GM12878 (cell line): ENCODE data around the gene SENP3. TPM values are rescaled to one million over a fixed set of nuclear protein-coding genes. Genes with fewer than 3 reads are reported as not detected.

Experiments used
- CBFB ChIP-seq: IDR thresholded peaks from 2 replicates; pipeline ENCODE4 v1.6.1; 2016; ENCODE audit warnings: antibody characterized with exemption, low read depth
- E2F8 ChIP-seq: fragments of 450-650 bp; IDR thresholded peaks from 2 replicates; pipeline ENCODE4 v1.6.1; 2018; ENCODE audit warnings: mild to moderate bottlenecking, low read depth, moderate library complexity; ENCODE audit not compliant: partially characterized antibody
- HDAC2 ChIP-seq: fragments of 200-600 bp; sonication (generic); IDR thresholded peaks from 2 replicates; pipeline ENCODE4 v1.6.1; 2017
- HDGF ChIP-seq: fragments of 450-650 bp; IDR thresholded peaks from 2 replicates; pipeline ENCODE4 v1.6.1; 2016; ENCODE audit warnings: antibody characterized with exemption
- KAT2A ChIP-seq: conservative IDR thresholded peaks from 2 replicates; pipeline ENCODE4 v1.6.1; 2011; ENCODE audit warnings: low read depth, low read length; ENCODE audit not compliant: control insufficient read depth
- NBN ChIP-seq: fragments of 450-650 bp; IDR thresholded peaks from 2 replicates; pipeline ENCODE4 v1.6.1; 2016
- RUNX3 ChIP-seq: IDR thresholded peaks from 2 replicates; pipeline ENCODE4 v1.6.1; 2012; ENCODE audit warnings: low read length, inconsistent platforms
- SIN3A ChIP-seq: IDR thresholded peaks from 2 replicates; pipeline ENCODE4 v1.6.1; 2012; ENCODE audit warnings: low read depth, low read length, improper control_type of control experiment
- SIX5 ChIP-seq: IDR thresholded peaks from 2 replicates; pipeline ENCODE4 v1.6.1; 2011; ENCODE audit warnings: mild to moderate bottlenecking, low read depth, low read length, moderate library complexity; ENCODE audit not compliant: severe bottlenecking
- SMAD5 ChIP-seq: IDR thresholded peaks from 2 replicates; pipeline ENCODE4 v1.6.1; 2016; ENCODE audit warnings: antibody characterized with exemption, low read depth
- SP1 ChIP-seq: IDR thresholded peaks from one replicate; pipeline ENCODE4 v1.6.1; 2011; ENCODE audit warnings: low read depth, low read length
- SREBF1 ChIP-seq: IDR thresholded peaks from 2 replicates; pipeline ENCODE4 v1.6.1; 2012; ENCODE audit warnings: mild to moderate bottlenecking, low read length
- SRF ChIP-seq, 2 experiments: IDR thresholded peaks; 2 replicates each; pipeline ENCODE4 v1.6.1; 2011; ENCODE audit warnings: low read depth in 2 of 2, low read length in 2 of 2, mild to moderate bottlenecking in 1 of 2, moderate library complexity in 1 of 2
- ZBTB40 ChIP-seq: fragments of 450-650 bp; IDR thresholded peaks from 2 replicates; pipeline ENCODE4 v1.6.1; 2016; ENCODE audit warnings: mild to moderate bottlenecking, moderate library complexity, borderline replicate concordance
- ZNF24 ChIP-seq: fragments of 450-650 bp; IDR thresholded peaks from 2 replicates; pipeline ENCODE4 v1.6.1; 2017; ENCODE audit warnings: antibody characterized with exemption, mild to moderate bottlenecking
- polyA plus RNA-seq, 11 experiments: library from polyadenylated mRNA; depleted of rRNA in 4 of 11; unstranded in 6 of 11; stranded (reverse) in 5 of 11; fragments of >200 nt; fragmentation: Nextera tagmentation in 4 of 11; fragmentation: Illumina TruSeq in 1 of 11; extraction: Ambion mirVana in 4 of 11; extraction: Trizol in 1 of 11; gene quantifications; 1 replicate in 1 of 11; 2 replicates in 10 of 11; pipeline versions ENCODE4 v1.2.1 to v1.2.3, GENCODE V29; 2011 to 2016; ENCODE audit warnings: inconsistent platforms in 2 of 11, missing spikeins in 2 of 11, low read depth in 1 of 11
- total RNA-seq, 4 experiments: library from RNA; depleted of rRNA in 3 of 4; stranded (reverse); fragments of >200 nt in 3 of 4; fragmentation: Illumina TruSeq in 1 of 4; extraction: Trizol in 1 of 4; gene quantifications; 2 replicates each; pipeline versions ENCODE4 v1.2.1 to v1.2.3, GENCODE V29; 2013 to 2021
- TF ChIP-seq, protein P1 (sequence below): fragments of 450-650 bp; IDR thresholded peaks from 2 replicates; pipeline ENCODE4 v1.6.1; 2017; ENCODE audit warnings: mild to moderate bottlenecking
- TF ChIP-seq, protein P2 (sequence below): fragments of 450-650 bp; formaldehyde crosslinking; IDR thresholded peaks from 2 replicates; pipeline ENCODE4 v1.4.0; 2020; ENCODE audit warnings: mild to moderate bottlenecking, moderate library complexity

The SENP3 gene
- total and polyA plus RNA-seq, 10 of the 15 experiments (the other 5 are each of a cell fraction or from before 2014, with no cell fraction given): 1.8 to 113 (median 72.3) TPM

DNA sequence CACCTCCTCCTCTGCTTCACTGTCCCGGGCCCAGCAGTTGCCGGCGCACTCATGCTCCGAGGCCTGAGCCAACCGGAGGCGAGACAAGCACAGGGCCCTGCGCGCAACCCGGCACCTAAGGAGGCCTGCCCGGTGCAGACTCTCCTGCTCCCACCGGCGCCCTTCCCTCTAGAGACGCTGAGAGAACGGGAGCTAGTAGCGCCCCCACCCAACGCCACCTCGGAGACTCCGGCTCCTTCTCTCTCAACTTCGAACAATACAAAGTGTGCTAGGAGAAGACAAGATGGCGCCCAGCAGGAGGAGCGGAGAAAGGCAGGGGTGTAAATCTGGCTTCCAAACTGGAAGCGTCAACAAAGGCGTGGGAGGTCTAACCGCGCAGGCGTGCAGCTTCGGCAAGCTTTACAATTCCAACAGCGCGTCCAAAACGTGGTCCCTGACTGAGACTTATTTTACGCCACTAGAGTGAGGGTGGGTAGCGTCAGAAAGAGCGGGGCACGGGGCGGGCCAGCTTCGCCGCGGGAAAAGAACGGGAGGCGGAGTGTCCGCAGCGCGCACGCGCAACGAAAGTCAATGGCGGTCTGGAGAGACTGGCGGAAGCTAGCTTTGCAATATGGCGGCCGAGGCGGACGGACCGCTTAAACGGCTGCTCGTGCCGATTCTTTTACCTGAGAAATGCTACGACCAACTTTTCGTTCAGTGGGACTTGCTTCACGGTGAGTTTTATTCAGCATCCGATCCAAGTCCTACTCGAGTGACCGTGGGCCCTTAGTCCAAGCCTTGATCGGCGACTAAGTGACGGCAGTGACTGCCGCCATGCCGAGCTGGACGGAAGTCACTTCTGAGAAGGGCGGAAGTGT, 21.8 kb downstream of the SENP3 start, which contains the start of gene MPDU1 (continued):
- 0 out of 2 replicates have a peak, but pooled peaks have one; percentile 39 for TF ChIP-seq HDAC2
- 0 out of 2 replicates have a peak, but pooled peaks have one; percentile 10 for TF ChIP-seq HDGF
- TF ChIP-seq SRF (IDR thresholded peaks at IDR 0.05; ENCODE audit: low read depth in 2 of 2, low read length in 2 of 2): no peak
- peak; percentile 69; the same call in 1 of the 2 replicates for TF ChIP-seq CBFB
- peak; percentile 68 for TF ChIP-seq SIX5
- peak; percentile 37; the same call in 1 of the 2 replicates for TF ChIP-seq RUNX3
- TF ChIP-seq KAT2A: no peak
- TF ChIP-seq SIN3A: peak; percentile 65
- peak; percentile 99 for TF ChIP-seq ZBTB40
- TF ChIP-seq NBN: peak; percentile 97
- TF ChIP-seq SREBF1: no peak
- TF ChIP-seq ZNF24: no peak
- TF ChIP-seq E2F8: peak; percentile 93
- TF ChIP-seq SMAD5: peak; percentile 94; the same call in 1 of the 2 replicates
- peak; percentile 16 for TF ChIP-seq SP1
- TF ChIP-seq, protein P1, sequence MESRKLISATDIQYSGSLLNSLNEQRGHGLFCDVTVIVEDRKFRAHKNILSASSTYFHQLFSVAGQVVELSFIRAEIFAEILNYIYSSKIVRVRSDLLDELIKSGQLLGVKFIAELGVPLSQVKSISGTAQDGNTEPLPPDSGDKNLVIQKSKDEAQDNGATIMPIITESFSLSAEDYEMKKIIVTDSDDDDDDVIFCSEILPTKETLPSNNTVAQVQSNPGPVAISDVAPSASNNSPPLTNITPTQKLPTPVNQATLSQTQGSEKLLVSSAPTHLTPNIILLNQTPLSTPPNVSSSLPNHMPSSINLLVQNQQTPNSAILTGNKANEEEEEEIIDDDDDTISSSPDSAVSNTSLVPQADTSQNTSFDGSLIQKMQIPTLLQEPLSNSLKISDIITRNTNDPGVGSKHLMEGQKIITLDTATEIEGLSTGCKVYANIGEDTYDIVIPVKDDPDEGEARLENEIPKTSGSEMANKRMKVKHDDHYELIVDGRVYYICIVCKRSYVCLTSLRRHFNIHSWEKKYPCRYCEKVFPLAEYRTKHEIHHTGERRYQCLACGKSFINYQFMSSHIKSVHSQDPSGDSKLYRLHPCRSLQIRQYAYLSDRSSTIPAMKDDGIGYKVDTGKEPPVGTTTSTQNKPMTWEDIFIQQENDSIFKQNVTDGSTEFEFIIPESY: no peak
- TF ChIP-seq, protein P2, sequence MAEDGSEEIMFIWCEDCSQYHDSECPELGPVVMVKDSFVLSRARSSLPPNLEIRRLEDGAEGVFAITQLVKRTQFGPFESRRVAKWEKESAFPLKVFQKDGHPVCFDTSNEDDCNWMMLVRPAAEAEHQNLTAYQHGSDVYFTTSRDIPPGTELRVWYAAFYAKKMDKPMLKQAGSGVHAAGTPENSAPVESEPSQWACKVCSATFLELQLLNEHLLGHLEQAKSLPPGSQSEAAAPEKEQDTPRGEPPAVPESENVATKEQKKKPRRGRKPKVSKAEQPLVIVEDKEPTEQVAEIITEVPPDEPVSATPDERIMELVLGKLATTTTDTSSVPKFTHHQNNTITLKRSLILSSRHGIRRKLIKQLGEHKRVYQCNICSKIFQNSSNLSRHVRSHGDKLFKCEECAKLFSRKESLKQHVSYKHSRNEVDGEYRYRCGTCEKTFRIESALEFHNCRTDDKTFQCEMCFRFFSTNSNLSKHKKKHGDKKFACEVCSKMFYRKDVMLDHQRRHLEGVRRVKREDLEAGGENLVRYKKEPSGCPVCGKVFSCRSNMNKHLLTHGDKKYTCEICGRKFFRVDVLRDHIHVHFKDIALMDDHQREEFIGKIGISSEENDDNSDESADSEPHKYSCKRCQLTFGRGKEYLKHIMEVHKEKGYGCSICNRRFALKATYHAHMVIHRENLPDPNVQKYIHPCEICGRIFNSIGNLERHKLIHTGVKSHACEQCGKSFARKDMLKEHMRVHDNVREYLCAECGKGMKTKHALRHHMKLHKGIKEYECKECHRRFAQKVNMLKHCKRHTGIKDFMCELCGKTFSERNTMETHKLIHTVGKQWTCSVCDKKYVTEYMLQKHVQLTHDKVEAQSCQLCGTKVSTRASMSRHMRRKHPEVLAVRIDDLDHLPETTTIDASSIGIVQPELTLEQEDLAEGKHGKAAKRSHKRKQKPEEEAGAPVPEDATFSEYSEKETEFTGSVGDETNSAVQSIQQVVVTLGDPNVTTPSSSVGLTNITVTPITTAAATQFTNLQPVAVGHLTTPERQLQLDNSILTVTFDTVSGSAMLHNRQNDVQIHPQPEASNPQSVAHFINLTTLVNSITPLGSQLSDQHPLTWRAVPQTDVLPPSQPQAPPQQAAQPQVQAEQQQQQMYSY (CRISPR knock-in tag): no peak
